Measurements from ENCODE around the gene RCOR3.
"Not testable (repeated sequence)": the region's sequence is repeated elsewhere in the genome, so short reads cannot be mapped to it uniquely, and the experiment has no call there.

Gene RCOR3

DNA sequence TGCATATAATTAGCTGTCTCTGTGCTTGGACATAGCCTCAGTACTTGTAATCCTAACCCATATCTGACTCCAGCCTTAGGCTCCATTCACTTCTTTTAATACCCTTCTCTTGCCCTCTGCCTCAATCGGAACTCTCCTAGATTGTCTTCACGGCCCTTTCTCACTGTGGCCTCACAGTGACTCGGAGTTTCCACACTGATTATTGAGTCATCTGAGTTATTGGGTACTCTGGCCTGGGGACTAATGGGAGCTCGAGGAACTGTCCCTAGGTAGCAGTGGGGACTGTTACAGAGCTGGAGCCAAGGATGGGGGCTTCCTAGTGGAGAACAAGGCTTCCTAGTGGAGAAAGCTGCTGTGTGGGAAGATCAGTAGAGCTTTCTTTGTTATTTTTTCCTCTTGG lies 84.4 kb downstream of the RCOR3 start:
- no peak for DNase-seq

- DNase-seq: no peak
Measured at GRCh38 chr1:211344152-211344618, 85.0 kb downstream of the RCOR3 start.

- peak; percentile 65 for DNase-seq
Measured at GRCh38 chr1:211345719-211346118, 86.6 kb downstream of the RCOR3 start.

DNA sequence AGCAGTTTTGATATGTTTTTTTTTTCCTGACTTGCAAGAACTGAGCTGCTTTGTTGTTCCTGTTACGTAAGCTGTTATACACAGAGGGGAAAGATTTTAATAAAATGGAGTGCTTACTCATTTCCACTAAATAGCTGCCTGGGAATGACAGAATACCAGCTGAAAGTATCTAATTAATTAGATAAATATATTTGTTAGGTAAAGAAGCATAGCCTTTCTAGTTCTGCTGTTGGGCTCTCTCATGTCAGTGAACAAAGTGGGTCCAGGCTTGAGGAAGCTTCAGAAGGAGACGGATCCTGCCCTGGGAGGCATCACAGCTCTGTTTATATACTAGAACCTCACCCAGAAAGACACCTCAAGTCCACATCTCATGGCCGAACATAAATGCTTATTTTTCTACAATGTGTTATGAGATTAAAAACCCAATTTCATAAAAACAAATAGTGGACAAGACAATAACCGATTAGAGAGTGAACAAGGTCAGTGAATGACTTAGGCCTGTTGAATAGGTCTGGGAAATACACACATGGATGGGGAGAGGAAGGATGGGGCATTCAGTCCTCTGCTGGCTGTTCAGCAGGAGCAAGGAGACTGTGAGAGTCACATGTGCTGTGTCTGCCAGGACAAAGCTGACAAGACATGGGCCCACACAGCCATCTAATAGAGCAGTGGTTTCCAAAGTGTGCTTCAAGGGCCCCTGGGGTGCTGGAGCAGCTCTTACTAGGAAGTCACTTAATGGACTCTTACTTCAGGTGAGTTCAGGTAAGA lies 88.1 kb downstream of the RCOR3 start:
- DNase-seq: peak; percentile 74

GRCh38 chr1:211348547-211348946 lies 89.4 kb downstream of the RCOR3 start:
- no peak for DNase-seq

- DNase-seq: peak; percentile 48
Measured at GRCh38 chr1:211349741-211350140, 90.6 kb downstream of the RCOR3 start.

DNA sequence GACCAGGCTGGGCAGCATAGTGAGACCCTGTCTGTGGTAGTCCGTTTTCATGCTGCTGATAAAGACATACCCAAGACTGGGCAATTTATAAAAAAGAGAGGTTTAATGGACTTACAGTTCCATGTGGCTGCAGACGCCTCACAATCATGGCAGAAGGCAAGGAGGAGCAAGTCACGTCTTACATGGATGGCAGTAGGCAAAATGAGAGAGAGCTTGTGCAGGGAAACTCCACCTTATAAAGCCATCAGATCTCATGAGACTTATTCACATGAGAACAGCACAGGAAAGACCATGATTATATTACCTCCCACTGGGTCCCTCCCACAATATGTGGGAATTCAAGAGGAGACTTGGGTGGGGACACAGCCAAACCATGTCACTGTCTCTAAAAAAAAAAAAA lies 92.9 kb downstream of the RCOR3 start:
- DNase-seq: not testable (repeated sequence)

DNA sequence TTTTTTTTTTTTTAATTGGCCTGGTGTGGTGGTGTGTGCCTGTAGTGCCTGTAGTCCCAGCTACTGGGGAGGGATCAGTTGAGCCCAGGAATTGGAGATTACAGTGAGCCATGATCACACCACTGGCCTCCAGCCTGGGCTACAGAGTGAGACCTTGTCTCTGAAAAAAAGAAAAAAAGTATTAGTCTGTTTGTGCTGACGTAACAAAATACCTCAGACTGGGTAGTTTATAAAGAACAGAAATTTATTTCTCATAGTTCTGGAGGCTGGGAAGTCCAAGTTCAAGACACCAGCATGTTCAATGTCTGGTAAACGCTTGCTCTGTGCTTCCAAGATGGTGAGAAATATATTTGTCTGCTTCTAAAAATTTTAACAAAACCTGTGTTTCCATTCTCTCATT lies 93.3 kb downstream of the RCOR3 start:
- no peak for DNase-seq

DNA sequence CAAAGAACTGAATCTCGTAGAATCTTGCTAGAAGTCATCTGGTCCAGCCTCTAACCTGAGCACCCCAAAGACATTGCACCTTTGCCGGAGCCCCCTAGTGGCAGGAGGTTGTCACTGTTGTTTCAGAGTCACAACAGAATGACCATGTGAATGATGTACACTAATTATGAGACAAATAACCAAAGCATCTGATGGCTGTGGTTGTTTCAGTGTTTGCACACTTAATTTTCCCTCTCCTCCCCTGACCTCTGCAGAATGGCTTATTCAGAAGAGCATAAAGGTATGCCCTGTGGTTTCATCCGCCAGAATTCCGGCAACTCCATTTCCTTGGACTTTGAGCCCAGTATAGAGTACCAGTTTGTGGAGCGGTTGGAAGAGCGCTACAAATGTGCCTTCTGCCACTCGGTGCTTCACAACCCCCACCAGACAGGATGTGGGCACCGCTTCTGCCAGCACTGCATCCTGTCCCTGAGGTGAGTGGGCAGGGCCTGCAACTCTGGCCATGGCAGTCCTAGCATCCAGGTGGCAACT lies 93.9 kb downstream of the RCOR3 start:
- DNase-seq: no peak

- DNase-seq: no peak
Measured at GRCh38 chr1:211353562-211354212, 94.5 kb downstream of the RCOR3 start.

DNA sequence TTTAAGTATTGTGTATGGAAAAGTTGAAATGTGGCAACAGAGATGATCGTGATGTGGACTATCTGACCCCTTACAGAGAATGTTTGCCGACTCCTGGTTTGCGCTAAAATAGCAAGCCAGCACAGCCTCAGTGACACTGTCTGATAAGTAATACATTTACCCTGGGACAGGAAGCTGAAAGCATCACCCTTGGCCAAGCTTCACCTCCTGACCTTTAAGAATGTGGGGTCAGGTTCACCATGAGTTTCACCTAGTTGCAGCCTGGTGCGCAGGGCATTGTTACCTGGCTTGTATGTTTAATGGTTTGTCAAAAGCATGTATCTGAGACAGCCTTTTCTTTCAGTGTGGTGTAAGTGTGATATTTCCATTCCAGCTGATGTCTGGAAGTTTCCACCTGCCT lies 96.7 kb downstream of the RCOR3 start:
- no peak for DNase-seq

GRCh38 chr1:211356723-211357407 lies 97.7 kb downstream of the RCOR3 start:
- DNase-seq: no peak

- DNase-seq: no peak
Measured at GRCh38 chr1:211358685-211359084, 99.5 kb downstream of the RCOR3 start.

GRCh38 chr1:211359876-211360275 lies 100.7 kb downstream of the RCOR3 start:
- no peak for DNase-seq

DNA sequence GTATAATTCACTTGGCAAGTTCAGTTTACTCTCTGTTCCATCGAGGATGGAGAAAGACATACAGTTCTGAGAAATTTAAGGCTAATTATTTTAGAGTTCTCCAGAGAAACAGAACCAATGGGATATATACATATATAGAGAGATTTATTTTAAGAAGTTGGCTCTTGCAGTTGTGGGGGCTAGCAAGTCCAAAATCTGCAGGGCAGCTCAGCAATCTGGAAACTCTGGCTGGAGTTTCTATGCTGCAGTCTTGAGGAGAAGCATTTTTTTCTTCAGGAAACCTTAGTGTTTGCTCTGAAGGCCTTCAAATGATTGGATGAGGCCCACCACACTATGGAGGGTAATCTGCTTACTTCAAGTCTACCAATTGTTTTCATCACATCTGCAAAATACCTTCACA lies 102.0 kb downstream of the RCOR3 start:
- DNase-seq: no peak

Data from NCI-H510A treated with DMSO at 0.1 percent for 48 hours (cell line).